ENCODE measurements around the gene TTC21A. TPM values are rescaled to one million over a fixed set of nuclear protein-coding genes. Genes with fewer than 3 reads are reported as not detected.

TTC21A gene
- total RNA-seq, 3 donors from 2014 or later: 5.9 to 16.1 (median 13.1) TPM

GRCh38 chr3:39099242-39099641 is 8.2 kb upstream of the TTC21A start:
- Histone ChIP-seq H3K9me3 (no peaks in the 10 kb centered on the region), H3K4me1 (peaks cover 4 to 16% of the 10 kb centered on the region in 2 donors), H3K36me3 (peaks cover 12% of the 10 kb centered on the region), H3K27ac (peak overlapping the region in 1 of 2 donors; percentile 29), H3K27me3 (no peaks in the 10 kb centered on the region), H3K4me3 (no peak overlapping the region)
- DNase-seq (ENCODE audit: low spot score in 2 of 2): no peak
- intact Hi-C loops (cut with DNase I; ENCODE audit: low total_unique reads): no loop called here
- TF ChIP-seq POLR2A (IDR thresholded peaks at IDR 0.05) (no peak), POLR2AphosphoS5 (IDR thresholded peaks at IDR 0.05) (no peak)
- TF ChIP-seq, protein P1, sequence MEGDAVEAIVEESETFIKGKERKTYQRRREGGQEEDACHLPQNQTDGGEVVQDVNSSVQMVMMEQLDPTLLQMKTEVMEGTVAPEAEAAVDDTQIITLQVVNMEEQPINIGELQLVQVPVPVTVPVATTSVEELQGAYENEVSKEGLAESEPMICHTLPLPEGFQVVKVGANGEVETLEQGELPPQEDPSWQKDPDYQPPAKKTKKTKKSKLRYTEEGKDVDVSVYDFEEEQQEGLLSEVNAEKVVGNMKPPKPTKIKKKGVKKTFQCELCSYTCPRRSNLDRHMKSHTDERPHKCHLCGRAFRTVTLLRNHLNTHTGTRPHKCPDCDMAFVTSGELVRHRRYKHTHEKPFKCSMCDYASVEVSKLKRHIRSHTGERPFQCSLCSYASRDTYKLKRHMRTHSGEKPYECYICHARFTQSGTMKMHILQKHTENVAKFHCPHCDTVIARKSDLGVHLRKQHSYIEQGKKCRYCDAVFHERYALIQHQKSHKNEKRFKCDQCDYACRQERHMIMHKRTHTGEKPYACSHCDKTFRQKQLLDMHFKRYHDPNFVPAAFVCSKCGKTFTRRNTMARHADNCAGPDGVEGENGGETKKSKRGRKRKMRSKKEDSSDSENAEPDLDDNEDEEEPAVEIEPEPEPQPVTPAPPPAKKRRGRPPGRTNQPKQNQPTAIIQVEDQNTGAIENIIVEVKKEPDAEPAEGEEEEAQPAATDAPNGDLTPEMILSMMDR (IDR thresholded peaks at IDR 0.05): no peak

DNA sequence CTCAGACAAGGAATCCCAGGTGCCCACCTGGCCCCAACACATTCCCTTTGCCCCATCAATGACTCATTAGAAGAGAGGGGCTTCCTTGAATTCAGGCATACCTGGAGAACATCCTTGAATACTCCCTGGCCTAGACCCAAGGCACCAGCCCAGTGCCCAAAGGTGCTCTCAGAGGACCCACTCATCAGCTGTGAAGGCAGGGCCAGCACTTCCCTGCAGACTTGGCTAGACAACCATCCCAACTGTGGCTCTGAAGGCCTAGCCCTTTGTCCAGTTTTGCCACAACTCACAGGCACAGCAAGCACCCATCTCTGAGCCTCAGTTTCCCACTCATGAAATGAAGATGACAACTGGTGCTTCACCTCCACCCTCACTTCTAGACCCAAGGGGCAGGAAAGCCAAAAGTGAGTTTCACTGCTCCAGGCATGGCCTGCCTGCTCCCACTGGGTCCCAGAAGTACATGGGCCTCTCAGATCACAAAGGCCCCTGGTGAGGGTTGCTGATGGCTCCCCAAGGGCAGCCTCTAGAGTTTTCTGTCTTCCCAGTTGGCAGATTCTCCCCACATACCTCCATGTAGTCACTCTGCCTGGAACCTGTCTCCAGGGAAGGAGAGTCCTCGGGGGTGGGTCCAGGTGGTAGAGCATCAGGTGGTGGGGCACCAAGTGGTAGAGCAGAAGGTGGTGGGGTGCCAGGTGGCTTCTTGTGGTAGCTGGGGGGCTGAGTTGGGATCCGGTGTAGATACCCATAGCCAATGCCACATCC is 7.6 kb upstream of the TTC21A start:
- Histone ChIP-seq H3K4me3 (no peak overlapping the region), H3K27me3 (no peaks in the 10 kb centered on the region), H3K4me1 (peaks cover 4 to 23% of the 10 kb centered on the region in 2 donors), H3K9me3 (no peaks in the 10 kb centered on the region), H3K36me3 (peaks cover 12% of the 10 kb centered on the region), H3K27ac (peak overlapping the region in 1 of 2 donors; percentile 29)
- TF ChIP-seq, protein P1 (IDR thresholded peaks at IDR 0.05): no peak
- no peak for TF ChIP-seq POLR2AphosphoS5 (IDR thresholded peaks at IDR 0.05)
- no peak for TF ChIP-seq POLR2A (IDR thresholded peaks at IDR 0.05)
- intact Hi-C loops (cut with DNase I; ENCODE audit: low total_unique reads): loop anchor here (10.0 kb wide), 1 partner anchor 195 kb away; no protein-coding TSS in a partner anchor
- no peak for DNase-seq (ENCODE audit: low spot score in 2 of 2)

- DNase-seq (ENCODE audit: low spot score in 2 of 2): no peak
- H3K36me3 ChIP-seq: peaks cover 12% of the 10 kb centered on the region
- intact Hi-C loops (cut with DNase I; ENCODE audit: low total_unique reads): loop anchor here (10.0 kb wide), 1 partner anchor 194 kb away; no protein-coding TSS in a partner anchor
These were observed 7.0 kb upstream of the TTC21A start for GRCh38 chr3:39100500-39100886.

GRCh38 chr3:39101022-39101689 is 6.3 kb upstream of the TTC21A start:
- DNase-seq (ENCODE audit: low spot score in 2 of 2): no peak
- H3K9me3 ChIP-seq: no peaks in the 10 kb centered on the region
- TF ChIP-seq, protein P1 (IDR thresholded peaks at IDR 0.05): peak in 2 of 3 donors; percentile 13 to 32
- TF ChIP-seq POLR2AphosphoS5 (IDR thresholded peaks at IDR 0.05): no peak
- H3K27me3 ChIP-seq: no peaks in the 10 kb centered on the region
- H3K27ac ChIP-seq: peak overlapping the region in 1 of 2 donors; percentile 50
- intact Hi-C loops (cut with DNase I; ENCODE audit: low total_unique reads): loop anchor here (10.0 kb wide), 1 partner anchor 194 kb away; no protein-coding TSS in a partner anchor
- no peak overlapping the region for H3K4me3 ChIP-seq
- peaks cover 8 to 32% of the 10 kb centered on the region in 2 donors for H3K4me1 ChIP-seq
- peaks cover 12% of the 10 kb centered on the region for H3K36me3 ChIP-seq

More at GRCh38 chr3:39100500-39100886, 7.0 kb upstream of the TTC21A start:
- H3K4me3 ChIP-seq: no peak overlapping the region
- no peaks in the 10 kb centered on the region for H3K27me3 ChIP-seq
- peaks cover 8 to 28% of the 10 kb centered on the region in 2 donors for H3K4me1 ChIP-seq
- no peaks in the 10 kb centered on the region for H3K9me3 ChIP-seq
- H3K27ac ChIP-seq: peak overlapping the region; percentile 29 to 50
- TF ChIP-seq, protein P1 (IDR thresholded peaks at IDR 0.05): no peak
- TF ChIP-seq POLR2A (IDR thresholded peaks at IDR 0.05) (no peak), POLR2AphosphoS5 (IDR thresholded peaks at IDR 0.05) (no peak)

Measured in breast epithelium (tissue), 4 donors.